ENCODE results near the gene ANGPT4. TPM values are rescaled to one million over a fixed set of nuclear protein-coding genes. Genes with fewer than 3 reads are reported as not detected.

Gene ANGPT4
- total RNA-seq, 2 donors from 2014 or later, result 0.11 TPM; not detected in 1

DNA sequence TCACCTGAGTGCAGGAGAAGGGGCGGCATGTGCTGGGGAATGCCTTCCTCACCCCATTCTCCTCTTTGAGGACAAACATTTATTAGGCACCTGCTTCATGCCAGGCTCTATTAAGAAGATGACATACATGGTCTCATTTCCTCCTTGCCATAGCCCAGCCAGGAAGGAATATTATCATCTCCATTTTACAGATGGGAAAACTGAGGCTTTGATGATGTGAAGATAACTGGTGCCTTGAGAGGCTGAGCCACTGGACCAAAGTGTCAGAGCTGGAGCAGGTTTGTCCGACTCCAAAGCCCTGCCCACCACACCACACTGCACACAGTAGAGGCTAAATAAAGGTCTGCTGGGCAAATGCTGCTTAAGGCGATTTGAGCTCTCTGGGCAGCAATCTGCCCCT is 45.4 kb downstream of the ANGPT4 start:
- no peaks in the 10 kb centered on the region for H3K36me3 ChIP-seq
- no peaks in the 10 kb centered on the region for H3K27me3 ChIP-seq
- H3K9me3 ChIP-seq, result no peaks in the 10 kb centered on the region
- no peaks in the 10 kb centered on the region for H3K4me1 ChIP-seq
- no peak overlapping the region for H3K4me3 ChIP-seq
- no peak overlapping the region for H3K27ac ChIP-seq
- TF ChIP-seq, protein P1, sequence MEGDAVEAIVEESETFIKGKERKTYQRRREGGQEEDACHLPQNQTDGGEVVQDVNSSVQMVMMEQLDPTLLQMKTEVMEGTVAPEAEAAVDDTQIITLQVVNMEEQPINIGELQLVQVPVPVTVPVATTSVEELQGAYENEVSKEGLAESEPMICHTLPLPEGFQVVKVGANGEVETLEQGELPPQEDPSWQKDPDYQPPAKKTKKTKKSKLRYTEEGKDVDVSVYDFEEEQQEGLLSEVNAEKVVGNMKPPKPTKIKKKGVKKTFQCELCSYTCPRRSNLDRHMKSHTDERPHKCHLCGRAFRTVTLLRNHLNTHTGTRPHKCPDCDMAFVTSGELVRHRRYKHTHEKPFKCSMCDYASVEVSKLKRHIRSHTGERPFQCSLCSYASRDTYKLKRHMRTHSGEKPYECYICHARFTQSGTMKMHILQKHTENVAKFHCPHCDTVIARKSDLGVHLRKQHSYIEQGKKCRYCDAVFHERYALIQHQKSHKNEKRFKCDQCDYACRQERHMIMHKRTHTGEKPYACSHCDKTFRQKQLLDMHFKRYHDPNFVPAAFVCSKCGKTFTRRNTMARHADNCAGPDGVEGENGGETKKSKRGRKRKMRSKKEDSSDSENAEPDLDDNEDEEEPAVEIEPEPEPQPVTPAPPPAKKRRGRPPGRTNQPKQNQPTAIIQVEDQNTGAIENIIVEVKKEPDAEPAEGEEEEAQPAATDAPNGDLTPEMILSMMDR (IDR thresholded peaks at IDR 0.05), result no peak
- DNase-seq (ENCODE audit: low spot score), result no peak

DNA sequence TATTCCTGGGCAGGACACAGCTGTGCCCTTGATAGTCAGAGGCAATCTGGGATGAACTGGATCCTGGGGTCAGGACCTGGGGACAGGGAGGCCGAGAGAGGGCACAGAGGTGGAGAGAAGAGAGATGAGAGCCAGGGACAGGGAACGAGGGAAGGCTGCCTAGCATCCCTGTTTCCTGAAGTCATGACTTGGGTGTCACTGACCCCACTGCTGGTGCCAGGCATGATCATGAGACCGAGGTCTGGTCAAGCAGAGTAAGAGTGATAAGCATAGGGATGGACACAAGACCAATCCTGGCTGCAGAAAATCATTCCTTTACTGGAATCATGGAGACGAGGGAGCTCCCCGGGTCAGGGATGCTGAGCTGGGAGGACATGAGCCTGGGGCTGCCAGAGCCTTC is 46.5 kb downstream of the ANGPT4 start:
- TF ChIP-seq, protein P1 (IDR thresholded peaks at IDR 0.05), result no peak
- no peaks in the 10 kb centered on the region for H3K9me3 ChIP-seq
- no peaks in the 10 kb centered on the region for H3K27me3 ChIP-seq
- H3K27ac ChIP-seq, result no peak overlapping the region
- no peak overlapping the region for H3K4me3 ChIP-seq
- H3K36me3 ChIP-seq, result no peaks in the 10 kb centered on the region
- DNase-seq (ENCODE audit: low spot score), result no peak
- no peaks in the 10 kb centered on the region for H3K4me1 ChIP-seq

DNA sequence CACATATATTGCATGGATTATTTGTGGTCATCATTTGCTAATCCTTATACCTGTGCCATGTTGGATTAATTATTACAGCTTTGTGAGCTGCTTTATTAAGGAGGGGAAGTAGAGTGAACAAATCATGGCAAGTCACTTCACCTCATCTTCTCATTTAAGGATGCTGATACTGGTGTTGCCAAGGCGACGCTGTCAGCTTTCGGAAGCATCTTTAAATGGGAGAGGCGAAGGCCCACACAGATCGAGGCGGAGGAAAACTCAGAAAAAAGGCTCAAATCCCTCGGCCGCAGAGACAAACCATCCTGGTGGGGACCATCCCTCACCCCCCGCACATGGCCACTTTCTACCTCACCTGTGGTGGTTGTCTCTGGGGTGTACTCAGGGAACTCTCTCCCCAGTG is 47.9 kb downstream of the ANGPT4 start:
- TF ChIP-seq, protein P1 (IDR thresholded peaks at IDR 0.05), result no peak
- Histone ChIP-seq H3K9me3 (no peaks in the 10 kb centered on the region), H3K4me1 (no peaks in the 10 kb centered on the region), H3K4me3 (no peak overlapping the region), H3K36me3 (no peaks in the 10 kb centered on the region), H3K27ac (no peak overlapping the region), H3K27me3 (no peaks in the 10 kb centered on the region)
- DNase-seq (ENCODE audit: low spot score), result no peak

DNA sequence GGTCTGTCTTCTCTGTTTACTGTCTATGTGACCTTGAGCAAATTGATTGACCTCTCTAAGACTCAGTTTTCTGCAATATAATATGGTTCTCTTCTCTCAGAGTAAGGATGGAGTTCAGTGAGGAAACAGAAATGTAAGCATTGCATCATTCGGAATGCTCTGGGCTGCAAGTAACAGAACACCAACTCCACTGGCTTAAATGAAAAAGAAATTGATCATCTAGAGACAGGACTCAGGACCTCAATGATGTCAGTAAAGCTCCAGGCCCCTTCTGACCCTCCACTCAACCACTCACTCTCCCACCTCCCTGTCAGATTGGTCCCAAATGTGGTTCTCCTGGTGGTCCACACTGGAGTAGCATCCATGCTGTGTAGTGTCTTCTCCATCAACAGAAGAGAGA is 50.7 kb downstream of the ANGPT4 start:
- no peaks in the 10 kb centered on the region for H3K9me3 ChIP-seq
- no peaks in the 10 kb centered on the region for H3K36me3 ChIP-seq
- no peak for DNase-seq (ENCODE audit: low spot score)
- H3K27me3 ChIP-seq, result no peaks in the 10 kb centered on the region
- no peak overlapping the region for H3K27ac ChIP-seq
- TF ChIP-seq, protein P1 (IDR thresholded peaks at IDR 0.05), result no peak
- H3K4me1 ChIP-seq, result no peaks in the 10 kb centered on the region
- H3K4me3 ChIP-seq, result no peak overlapping the region

DNA sequence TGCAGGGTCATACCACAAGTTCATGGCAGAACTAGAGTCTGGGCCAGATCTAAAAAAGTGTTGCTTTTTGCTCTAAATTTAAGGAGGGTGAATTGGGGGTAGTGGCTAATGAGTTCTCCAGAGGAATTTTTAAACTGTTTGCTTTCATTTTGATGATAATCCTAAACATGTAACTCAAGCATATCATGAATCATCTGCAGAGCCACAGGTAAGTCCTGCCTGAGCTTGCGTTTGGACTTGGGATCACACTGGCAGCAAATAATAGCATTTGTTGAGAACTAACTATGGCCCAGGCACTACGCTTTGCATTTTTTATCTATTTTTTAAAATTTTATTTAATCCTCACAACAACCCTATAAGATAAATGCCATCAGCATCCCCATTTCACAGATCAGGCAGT is 55.2 kb downstream of the ANGPT4 start:
- Histone ChIP-seq H3K9me3 (no peaks in the 10 kb centered on the region), H3K27ac (no peak overlapping the region), H3K4me1 (no peaks in the 10 kb centered on the region), H3K27me3 (no peaks in the 10 kb centered on the region), H3K4me3 (no peak overlapping the region), H3K36me3 (no peaks in the 10 kb centered on the region)
- no peak for DNase-seq (ENCODE audit: low spot score)
- TF ChIP-seq, protein P1 (IDR thresholded peaks at IDR 0.05), result no peak

DNA sequence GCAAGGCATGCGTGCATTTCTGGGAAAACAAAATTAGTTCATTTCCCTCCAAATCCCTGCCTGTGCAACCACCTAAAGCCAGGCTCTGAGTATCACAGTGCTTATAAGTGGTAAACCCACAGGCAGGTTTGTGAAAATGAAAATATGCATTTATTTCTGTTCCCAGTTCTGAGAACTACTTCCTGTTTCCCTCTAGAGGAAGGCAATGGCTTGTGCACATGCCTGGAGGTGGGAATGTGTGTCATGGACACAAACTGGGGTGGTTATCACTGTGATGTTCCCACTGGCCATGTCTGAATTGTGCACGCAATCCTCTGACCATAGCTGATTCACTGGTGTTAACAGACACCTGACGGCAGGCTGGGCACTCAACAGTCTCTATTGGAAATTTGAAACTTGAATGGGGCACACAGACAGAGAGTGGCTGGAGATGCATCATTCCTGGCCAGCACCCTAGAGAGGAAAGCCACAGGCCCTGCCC is 56.3 kb downstream of the ANGPT4 start:
- Histone ChIP-seq H3K4me3 (no peak overlapping the region), H3K9me3 (no peaks in the 10 kb centered on the region), H3K4me1 (no peaks in the 10 kb centered on the region), H3K36me3 (no peaks in the 10 kb centered on the region), H3K27ac (no peak overlapping the region), H3K27me3 (no peaks in the 10 kb centered on the region)
- TF ChIP-seq, protein P1 (IDR thresholded peaks at IDR 0.05), result no peak
- DNase-seq (ENCODE audit: low spot score), result no peak
